ENCODE measurements around the gene CCSER1. TPM values are rescaled to one million over a fixed set of nuclear protein-coding genes. Genes with fewer than 3 reads are reported as not detected.

CCSER1 gene
- total and polyA plus RNA-seq, 4 donors, result 0.18 to 2.3 (median 1.2) TPM

- Histone ChIP-seq H3K36me3 (ENCODE audit: control insufficient read depth in 4 of 4, insufficient read depth in 3 of 4, low read depth in 1 of 4, low read length in 3 of 4) (no peaks in the 10 kb centered on the region), H3K9me3 (ENCODE audit: control insufficient read depth in 4 of 4, low read length in 3 of 4) (no peaks in the 10 kb centered on the region), H3K4me3 (ENCODE audit: low read depth in 1 of 3, low read length in 3 of 3) (no peak overlapping the region), H3K27ac (ENCODE audit: low read depth in 1 of 2, low read length in 2 of 2) (no peak overlapping the region), H3K27me3 (ENCODE audit: control insufficient read depth in 4 of 4, insufficient read depth in 4 of 4, low read length in 3 of 4) (no peaks in the 10 kb centered on the region), H3K4me1 (ENCODE audit: control insufficient read depth in 4 of 4, insufficient read depth in 4 of 4, low read length in 3 of 4) (no peaks in the 10 kb centered on the region), H3K9ac (ENCODE audit: low read depth in 1 of 2, low read length in 2 of 2) (no peak overlapping the region)
- WGBS, result 62% methylated on average over 2 of the region's 2 CpGs
- no peak for DNase-seq (ENCODE audit: low spot score)
- TF ChIP-seq MAX (IDR thresholded peaks at IDR 0.05) (no peak), CTCF (IDR thresholded peaks at IDR 0.05; ENCODE audit: low read depth, low read length, missing input control) (no peak), ATF3 (IDR thresholded peaks at IDR 0.05) (no peak), GABPA (IDR thresholded peaks at IDR 0.05 in 1 of 2, conservative IDR thresholded peaks at IDR 0.05 in 1 of 2) (no peak), YY1 (IDR thresholded peaks at IDR 0.05) (no peak), SP1 (IDR thresholded peaks at IDR 0.05) (no peak), FOXA2 (IDR thresholded peaks at IDR 0.05) (no peak), JUND (IDR thresholded peaks at IDR 0.05) (no peak), HNF4G (IDR thresholded peaks at IDR 0.05) (no peak), TAF1 (conservative IDR thresholded peaks at IDR 0.05) (no peak), REST (IDR thresholded peaks at IDR 0.05) (no peak), ZBTB33 (IDR thresholded peaks at IDR 0.05) (no peak), FOXA1 (IDR thresholded peaks at IDR 0.05) (no peak)
Observed at GRCh38 chr4:90421161-90421560, 294.0 kb downstream of the CCSER1 start.

DNA sequence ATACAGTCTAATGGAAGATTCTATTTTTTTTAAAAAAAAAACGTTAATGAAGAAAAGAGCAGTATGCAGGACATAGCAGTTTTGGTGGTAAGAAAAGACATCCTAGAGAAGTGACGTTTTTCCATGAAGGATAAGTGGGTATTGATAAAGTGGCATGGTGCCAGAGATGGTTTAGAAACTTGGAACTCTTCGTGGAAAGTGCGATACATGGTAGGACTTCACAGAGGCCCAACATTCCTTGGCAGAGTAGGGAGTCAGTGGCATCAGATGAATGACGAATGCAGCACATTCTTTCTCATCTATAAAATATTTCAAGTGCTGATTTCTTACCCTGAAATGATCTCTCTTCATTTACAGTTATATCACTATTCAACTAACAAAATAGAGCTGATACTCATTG, 298.7 kb downstream of the CCSER1 start:
- Histone ChIP-seq H3K27me3 (ENCODE audit: control insufficient read depth in 4 of 4, insufficient read depth in 4 of 4, low read length in 3 of 4) (no peaks in the 10 kb centered on the region), H3K36me3 (ENCODE audit: control insufficient read depth in 4 of 4, insufficient read depth in 3 of 4, low read depth in 1 of 4, low read length in 3 of 4) (no peaks in the 10 kb centered on the region), H3K9me3 (ENCODE audit: control insufficient read depth in 4 of 4, low read length in 3 of 4) (no peaks in the 10 kb centered on the region), H3K9ac (ENCODE audit: low read depth in 1 of 2, low read length in 2 of 2) (no peak overlapping the region), H3K27ac (ENCODE audit: low read depth in 1 of 2, low read length in 2 of 2) (no peak overlapping the region), H3K4me3 (ENCODE audit: low read depth in 1 of 3, low read length in 3 of 3) (no peak overlapping the region), H3K4me1 (ENCODE audit: control insufficient read depth in 4 of 4, insufficient read depth in 4 of 4, low read length in 3 of 4) (no peaks in the 10 kb centered on the region)
- WGBS, result 74% methylated on average over 5 of the region's 5 CpGs
- DNase-seq (ENCODE audit: low spot score), result no peak
- TF ChIP-seq ATF3 (IDR thresholded peaks at IDR 0.05) (no peak), GABPA (IDR thresholded peaks at IDR 0.05 in 1 of 2, conservative IDR thresholded peaks at IDR 0.05 in 1 of 2) (no peak), HNF4A (conservative IDR thresholded peaks at IDR 0.05) (no peak), EGR1 (IDR thresholded peaks at IDR 0.05; ENCODE audit: low read depth in 2 of 2) (no peak), REST (IDR thresholded peaks at IDR 0.05) (no peak), MAX (IDR thresholded peaks at IDR 0.05) (no peak), NR2F2 (IDR thresholded peaks at IDR 0.05) (no peak), CTCF (IDR thresholded peaks at IDR 0.05; ENCODE audit: low read depth, low read length, missing input control) (no peak), TAF1 (conservative IDR thresholded peaks at IDR 0.05) (no peak), SP1 (IDR thresholded peaks at IDR 0.05) (no peak), RAD21 (IDR thresholded peaks at IDR 0.05) (no peak)

All from liver (tissue), 9 donors.